ENCODE measurements around the gene SLC38A8.

The SLC38A8 gene

DNA sequence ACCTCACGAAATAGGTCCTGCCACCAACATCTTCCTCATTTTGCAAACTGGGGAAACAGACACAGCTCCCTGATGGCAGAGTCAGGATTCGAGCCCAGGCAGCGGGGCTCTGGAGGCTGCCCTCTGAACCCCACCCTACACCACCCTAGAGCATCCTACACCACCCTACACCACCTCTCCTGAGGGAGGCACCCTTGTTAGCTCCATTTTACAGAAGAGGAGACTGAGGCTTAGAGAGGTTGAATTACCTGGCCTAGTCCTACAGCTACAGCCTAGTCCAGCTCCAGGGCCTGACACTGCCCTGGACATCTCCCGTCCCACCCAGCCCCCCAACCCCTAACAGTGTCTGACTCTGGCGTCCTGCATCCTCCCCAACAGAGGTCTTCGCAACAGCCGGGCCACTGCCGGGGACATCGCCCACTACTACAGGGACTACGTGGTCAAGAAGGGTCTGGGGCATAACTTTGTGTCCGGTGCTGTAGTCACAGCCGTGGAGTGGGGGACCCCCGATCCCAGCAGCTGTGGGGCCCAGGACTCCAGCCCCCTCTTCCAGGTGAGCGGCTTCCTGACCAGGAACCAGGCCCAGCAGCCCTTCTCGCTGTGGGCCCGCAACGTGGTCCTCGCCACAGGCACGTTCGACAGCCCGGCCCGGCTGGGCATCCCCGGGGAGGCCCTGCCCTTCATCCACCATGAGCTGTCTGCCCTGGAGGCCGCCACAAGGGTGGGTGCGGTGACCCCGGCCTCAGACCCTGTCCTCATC is 77.7 kb downstream of the SLC38A8 start:
- DNase-seq (ENCODE audit: insufficient read length), result no peak
- no peak for FAIRE-seq
- TF ChIP-seq POLR2A (IDR thresholded peaks at IDR 0.05; ENCODE audit: low read depth, low read length) (no peak), POLR2AphosphoS5 (IDR thresholded peaks at IDR 0.05; ENCODE audit: low read depth, low read length) (no peak), TAF1 (IDR thresholded peaks at IDR 0.05; ENCODE audit: borderline replicate concordance, low read depth, low read length) (no peak)

DNA sequence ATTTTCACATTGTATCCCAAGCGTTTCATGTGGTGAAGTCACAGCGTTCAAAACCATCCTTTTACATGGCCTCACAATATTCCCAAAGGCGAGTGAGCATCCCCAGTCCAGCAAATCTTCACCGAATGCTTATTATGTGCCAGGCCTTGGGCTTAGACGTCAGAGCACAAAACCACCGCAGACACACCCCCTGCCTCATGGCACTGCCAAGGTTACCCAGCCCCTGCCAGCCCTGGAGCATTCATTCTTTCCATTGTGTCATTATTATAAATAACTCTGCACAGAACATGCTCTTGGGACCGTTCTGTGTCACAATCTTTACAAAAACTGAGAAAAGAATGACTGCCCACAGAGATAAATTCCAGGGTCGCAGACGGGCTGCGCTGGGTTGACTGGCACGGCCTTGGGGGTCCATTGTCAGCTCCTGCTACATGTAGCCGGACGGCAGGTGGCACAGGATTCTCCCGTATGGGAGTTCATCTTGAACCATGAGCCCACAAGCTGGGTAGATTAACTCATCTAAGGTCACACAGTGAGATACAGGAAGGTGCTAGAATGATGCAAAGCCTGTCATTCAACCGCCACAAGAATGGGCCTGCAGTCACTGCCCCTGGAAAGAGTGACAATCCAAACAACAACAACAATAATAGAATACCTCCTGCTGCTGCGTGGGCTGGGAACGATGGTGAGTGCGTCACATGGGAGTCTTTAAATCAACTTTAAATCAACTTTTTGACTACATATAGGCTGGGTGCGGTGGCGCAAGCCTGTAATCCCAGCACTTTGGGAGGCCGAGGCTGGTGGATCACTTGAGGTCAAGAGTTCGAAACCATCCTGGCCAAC is 79.1 kb downstream of the SLC38A8 start:
- TF ChIP-seq TAF1 (IDR thresholded peaks at IDR 0.05; ENCODE audit: borderline replicate concordance, low read depth, low read length) (no peak), POLR2AphosphoS5 (IDR thresholded peaks at IDR 0.05; ENCODE audit: low read depth, low read length) (no peak), POLR2A (IDR thresholded peaks at IDR 0.05; ENCODE audit: low read depth, low read length) (no peak)
- DNase-seq (ENCODE audit: insufficient read length) (no peak), FAIRE-seq (no peak)

DNA sequence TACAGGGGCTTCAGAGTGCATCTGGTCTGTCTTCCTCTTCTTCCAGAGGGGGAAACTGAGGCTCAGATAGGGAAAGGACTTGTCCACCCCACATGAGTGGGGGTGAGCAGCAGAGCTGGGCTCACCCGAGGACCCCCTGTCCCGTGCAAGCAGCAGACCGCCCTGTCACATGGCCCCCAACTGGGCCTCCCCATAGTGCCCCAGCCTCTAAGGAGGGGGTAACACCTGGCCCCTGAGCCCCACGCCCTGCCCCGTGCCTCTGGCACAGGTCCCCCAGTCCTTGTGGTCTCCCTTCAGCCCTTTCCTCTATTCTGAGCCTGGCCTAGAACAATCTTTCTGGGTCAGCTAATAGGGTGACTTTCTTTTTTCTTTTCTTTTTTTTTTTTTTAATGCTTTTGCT is 81.0 kb downstream of the SLC38A8 start:
- DNase-seq (ENCODE audit: insufficient read length) (no peak), FAIRE-seq (no peak)
- no peak for TF ChIP-seq POLR2AphosphoS5 (IDR thresholded peaks at IDR 0.05; ENCODE audit: low read depth, low read length)
- no peak for TF ChIP-seq TAF1 (IDR thresholded peaks at IDR 0.05; ENCODE audit: borderline replicate concordance, low read depth, low read length)
- TF ChIP-seq POLR2A (IDR thresholded peaks at IDR 0.05; ENCODE audit: low read depth, low read length), result no peak

DNA sequence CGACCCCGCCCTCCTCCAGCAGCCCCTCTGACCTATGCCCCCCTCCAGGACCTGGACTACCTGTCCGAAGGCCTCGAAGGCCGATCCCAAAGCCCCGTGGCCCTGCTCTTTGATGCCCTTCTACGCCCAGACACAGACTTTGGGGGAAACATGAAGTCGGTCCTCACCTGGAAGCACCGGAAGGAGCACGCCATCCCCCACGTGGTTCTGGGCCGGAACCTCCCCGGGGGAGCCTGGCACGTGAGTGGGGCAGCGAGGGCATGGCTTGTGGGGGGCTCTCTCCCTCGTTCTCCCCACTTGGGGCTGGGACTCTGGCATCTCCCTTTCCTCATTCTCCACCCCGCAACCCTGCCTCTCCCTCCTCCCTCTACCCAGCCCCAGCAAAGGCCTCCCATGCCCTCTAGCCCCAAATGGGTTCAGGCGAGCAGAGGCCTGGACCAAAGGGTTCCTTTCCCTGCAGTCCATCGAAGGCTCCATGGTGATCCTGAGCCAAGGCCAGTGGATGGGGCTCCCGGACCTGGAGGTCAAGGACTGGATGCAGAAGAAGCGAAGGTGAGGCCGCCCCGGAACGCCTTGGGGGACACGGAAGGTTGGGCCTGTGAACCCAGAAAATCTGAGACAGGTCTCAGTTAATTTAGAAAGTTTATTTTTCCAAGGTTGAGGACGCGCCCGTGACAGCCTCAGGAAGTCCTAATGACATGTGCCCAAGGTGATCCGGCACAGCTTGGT is 81.9 kb downstream of the SLC38A8 start:
- DNase-seq (ENCODE audit: insufficient read length), result no peak
- FAIRE-seq, result no peak
- no peak for TF ChIP-seq TAF1 (IDR thresholded peaks at IDR 0.05; ENCODE audit: borderline replicate concordance, low read depth, low read length)
- TF ChIP-seq POLR2AphosphoS5 (IDR thresholded peaks at IDR 0.05; ENCODE audit: low read depth, low read length), result no peak
- TF ChIP-seq POLR2A (IDR thresholded peaks at IDR 0.05; ENCODE audit: low read depth, low read length), result no peak

Measured in GM12892 (cell line).